NCI-H1092 (cell line): ENCODE results near the gene PRKCE.
A peak's percentile ranks its signal among the peaks of the same experiment; 100 is the strongest.

Experiments
- DNase-seq: peaks from one replicate; lab custom pipeline; 2025; lab: John Stamatoyannopoulos, UW

PRKCE gene

DNA sequence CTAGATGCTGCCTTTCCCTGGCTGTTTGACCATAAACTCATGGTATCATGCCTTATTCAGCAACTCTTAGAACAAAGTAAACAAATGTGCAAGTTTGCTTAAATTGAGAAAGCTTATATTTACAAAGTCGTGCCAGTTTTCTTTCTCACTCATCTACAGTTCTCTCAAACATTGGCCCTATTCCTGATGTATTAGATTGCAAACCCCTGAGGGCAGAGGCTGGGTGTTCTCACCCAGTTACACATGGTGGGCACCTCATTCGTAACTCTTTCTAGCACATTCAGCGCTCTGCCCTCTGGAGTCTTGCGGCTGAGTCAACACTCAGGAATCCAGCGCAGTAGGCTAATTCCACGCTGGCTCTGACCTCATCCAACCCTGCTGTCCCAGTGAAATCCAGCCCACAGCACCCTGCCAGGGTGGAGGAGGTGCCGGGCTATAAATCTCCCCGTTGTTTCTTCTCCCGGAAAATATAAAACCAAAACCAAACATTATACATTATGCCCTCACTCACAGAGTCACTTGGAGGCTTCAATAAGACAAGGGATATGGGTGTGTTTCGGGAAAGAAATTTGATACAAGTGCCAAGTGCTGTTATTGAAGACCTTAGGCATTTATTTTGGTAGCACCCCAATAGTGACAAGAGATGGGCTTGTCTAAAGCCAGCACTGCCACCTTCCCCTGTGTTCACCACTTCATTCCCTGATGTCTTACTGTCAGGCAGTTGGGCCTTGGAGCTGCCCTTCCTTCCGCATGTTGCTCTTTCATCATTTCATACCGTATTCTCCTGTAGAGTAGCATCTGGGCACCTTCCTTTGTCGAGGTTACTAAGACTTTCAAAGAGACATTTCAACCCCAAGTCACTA is 287.4 kb downstream of the PRKCE start:
- no peak for DNase-seq

DNA sequence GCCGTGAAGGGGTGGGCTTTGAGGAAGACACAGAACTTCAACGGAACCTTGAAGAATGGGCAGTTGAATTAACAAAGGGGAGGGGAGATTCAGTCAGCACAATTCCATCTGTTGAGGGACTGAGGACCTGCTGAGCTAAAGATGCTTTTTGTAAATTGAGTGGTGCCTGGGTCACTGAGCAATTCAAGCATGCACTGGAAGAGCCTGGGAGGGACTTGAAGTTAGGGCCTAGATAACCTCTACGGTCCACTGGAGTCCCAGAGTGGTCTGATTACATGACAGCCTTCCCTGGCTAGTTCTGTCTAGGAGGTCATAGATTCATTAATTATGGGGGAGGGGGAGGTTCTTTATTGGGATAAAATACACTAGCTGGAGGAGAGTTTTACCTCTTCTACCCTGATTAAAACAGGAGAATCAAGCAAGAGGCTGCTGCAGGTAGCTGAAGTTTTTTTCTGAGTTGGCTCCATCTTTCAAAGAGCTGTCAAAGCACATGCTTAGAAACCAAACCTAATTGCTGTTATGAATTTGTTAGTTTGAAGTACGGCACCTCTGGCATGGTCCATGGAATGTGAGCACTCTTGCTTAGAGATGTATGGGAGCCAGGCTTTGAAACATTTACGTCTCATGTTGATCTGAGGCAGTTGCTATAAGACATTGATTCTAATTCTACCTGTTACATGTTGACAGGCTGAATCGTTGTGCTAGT is 290.2 kb downstream of the PRKCE start:
- no peak for DNase-seq

DNA sequence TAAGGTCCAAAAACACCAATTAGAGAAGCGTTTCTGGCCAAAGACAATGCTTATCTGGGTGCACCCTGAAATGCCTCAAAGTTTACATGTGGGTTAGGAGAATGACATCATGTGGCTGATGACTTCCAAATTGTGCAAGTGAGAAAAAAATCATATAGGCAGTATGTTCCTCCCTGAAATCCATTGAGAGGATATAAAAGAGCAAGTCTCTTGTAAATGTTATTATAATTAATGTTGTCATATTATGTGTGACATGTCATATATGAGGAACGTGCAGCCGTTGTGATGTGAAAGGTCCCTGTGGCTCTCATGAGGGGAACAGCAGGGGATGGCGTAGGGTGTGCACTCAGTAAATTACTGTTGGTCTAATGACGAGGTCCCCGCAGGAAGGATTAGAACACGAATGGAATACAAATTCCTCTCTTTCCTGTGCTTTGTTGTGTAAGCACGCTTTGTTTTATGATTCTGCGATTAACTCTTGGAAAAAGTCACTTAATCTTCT is 290.8 kb downstream of the PRKCE start:
- no peak for DNase-seq

DNA sequence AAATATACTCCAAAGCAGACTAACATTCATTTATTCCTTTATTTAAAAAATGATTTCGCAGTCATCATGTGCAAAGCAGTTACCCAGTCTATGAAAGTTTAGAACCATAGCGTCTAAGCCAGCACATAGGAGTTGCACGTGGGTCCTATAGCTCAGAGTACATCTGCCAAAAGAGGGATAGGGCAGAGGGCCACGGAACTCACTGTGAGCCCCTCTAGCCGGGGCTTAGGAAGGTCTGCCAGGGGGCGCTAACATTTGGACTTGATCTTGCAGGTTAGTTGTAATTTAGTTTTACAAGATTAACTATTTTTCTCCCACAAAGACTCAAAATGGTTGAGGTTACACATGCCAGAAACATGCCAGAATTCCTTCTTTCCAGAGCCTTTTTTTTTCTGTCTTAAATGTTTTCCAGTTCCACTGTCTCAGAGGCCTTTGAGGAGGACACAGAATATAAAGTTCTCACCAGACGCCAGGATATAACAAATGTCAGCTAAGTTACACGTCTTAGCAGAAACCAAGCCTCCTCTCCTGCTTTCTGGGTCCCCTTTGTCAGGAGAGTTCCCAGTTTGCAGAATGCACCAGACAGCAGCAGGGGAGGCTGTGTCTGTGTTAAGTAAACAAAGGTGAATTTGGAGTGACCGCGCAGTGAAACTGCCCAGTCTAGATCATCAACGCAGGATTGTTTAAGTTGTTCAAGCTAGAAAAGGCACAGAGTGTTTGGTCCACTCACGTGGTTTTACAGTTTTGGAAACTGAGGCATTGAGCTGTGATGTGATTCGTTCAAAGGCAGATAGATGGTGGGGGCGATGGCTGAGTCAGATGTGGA is 292.0 kb downstream of the PRKCE start:
- no peak for DNase-seq

DNA sequence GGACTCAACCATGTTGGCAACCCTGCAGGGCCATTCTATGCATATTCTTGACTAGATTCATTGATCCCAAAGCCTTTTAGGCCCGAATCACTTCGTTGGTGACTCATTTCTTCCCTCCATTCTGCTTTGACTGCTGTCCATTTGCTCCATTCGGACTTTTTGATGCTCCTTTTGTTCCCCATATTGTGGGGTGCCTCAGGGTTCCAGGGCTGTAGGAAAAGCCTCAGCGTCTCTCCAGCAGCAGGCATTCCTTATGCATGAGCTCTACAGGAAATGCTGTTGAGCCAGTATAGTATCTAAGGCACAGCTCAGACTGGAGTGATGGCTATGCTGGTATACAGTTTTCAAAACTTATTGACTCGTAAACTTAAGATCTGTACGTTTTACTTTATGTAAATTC is 292.6 kb downstream of the PRKCE start:
- DNase-seq = no peak

DNA sequence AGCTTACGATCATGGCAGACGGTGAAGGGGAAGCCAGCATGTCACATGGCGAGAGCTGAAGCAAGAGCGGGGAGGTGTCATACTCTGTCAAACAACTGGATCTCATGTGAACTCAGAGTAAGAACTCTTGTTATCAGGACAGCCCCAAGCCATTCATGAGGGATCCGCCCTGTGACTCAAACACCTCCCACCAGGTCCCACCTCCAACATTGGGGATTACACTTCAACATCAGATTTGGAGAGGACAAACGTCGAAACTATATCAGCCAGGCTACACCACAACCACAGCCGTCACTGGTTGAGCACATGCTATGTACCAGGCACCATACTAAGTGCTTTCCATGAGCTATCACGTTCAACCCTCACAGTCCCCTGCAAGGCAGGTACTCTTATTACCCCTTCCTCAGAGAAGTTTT is 293.8 kb downstream of the PRKCE start:
- no peak for DNase-seq

DNA sequence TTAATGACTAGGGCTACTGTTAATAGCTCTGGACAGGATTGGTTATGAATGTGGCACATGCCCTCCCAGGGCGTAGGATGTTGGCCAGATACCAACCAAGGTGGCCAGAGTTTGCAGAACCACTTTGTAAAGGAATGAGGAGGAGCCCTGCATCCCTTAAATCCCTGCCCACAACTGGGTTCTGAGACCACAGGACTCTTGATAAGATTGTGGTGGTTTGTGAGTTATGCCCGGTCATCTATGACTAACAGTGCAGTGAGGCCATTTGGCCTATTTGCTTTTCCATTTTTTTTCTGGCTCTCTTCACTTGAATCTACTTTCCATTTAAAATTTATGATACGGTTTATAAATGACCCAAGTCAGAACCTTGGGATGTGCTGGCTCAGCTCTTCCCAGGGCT is 294.5 kb downstream of the PRKCE start:
- DNase-seq = no peak

DNA sequence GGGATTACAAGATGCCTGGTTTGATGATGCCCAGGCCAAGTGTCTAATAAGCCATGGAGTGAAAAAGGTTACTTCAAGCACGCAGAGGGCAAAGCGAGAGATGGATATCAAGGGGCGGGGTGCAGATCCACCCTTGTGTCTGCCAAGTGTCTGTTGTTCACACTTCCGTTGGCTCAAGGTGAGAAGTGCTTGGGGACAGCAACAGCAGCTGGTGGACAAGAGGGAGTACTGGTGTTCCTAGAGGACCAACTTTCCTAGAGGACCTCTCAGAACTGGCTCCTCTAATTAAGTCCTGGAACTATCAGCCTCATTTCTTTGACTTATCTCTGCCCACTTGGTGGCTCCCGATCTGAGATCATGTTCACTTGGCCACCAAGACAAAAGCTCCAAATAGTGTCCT is 299.1 kb downstream of the PRKCE start:
- DNase-seq = no peak

DNA sequence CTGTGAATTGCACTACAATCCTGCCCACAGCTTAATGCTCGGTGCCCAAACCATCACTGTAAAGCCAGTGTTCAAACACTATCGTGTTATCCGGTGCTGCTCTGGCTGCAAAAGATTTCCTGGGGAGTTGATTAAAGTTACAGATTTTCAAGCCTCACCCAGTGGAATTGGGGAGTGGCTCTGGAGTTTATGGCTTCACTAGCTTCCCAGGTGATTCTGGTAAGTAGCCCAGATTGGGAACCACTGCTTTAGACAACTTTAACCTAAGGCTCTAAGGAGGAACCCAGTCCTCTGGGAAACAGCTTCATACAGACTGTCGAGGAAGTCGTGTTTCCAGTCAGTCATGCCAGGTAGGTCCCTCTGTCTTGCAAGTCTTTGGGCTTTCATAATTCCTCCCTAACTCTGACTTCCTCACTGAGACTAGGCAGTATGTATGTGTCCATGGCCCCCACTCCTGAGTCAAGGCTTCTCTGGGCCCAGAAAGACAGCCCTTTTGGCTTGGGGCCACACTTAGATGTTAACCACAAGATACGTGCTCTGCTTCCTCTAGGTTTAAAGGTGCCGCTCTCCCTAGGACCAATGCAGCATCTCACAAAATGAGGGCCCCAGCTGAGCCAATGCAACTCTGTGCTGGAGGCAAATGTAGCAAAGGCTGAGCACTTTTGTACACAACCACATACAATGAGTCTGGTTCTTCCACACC is 299.7 kb downstream of the PRKCE start:
- DNase-seq = no peak

DNA sequence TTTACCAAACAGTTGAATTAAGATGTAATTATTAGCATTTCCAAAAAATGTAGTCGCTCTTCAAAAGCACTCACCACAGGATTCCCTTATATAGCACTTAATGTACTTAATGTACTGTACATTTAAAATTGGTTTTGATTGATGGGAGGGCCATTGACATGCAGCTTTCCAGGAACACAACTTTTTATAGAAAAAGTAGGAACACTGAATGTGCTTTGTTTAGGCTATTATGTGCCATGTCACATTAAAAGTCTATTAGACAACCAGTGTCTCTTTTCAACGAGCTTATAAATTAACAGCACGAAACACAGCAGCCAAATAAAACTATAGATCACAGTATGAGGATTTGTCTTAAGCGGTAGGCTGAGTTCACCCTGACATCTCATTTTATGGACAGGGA is 301.1 kb downstream of the PRKCE start:
- no peak for DNase-seq

DNA sequence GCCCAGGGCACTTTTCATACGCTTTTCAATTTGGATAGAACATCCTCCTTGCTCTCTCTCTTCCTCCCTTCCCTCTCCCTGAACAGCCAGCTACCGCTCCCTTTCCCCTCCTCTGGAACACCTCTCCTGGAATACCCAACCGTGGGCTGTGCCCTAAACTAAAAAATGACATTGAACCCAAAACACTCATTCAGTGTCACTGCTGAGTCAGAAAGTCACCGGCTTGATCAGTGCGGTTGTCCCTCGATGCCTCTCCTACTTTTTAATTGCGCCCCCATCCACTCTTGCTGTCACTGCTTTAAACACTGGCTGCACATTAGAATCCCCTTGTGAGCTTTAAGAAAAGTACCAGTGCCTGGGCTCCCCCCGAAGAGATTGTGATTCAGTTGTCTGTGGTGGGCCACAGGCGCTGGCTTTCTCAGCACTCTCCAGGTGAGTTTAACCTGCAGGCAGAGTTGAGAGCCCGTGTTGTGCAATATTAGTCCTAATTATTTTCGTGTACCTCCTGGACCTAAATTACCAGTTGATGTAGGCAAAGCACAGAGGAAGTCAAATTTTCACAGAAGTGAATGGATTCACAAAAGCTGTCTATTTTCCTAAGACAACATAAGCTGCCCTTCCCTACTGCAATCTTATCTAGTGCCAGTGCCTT is 302.0 kb downstream of the PRKCE start:
- no peak for DNase-seq

DNA sequence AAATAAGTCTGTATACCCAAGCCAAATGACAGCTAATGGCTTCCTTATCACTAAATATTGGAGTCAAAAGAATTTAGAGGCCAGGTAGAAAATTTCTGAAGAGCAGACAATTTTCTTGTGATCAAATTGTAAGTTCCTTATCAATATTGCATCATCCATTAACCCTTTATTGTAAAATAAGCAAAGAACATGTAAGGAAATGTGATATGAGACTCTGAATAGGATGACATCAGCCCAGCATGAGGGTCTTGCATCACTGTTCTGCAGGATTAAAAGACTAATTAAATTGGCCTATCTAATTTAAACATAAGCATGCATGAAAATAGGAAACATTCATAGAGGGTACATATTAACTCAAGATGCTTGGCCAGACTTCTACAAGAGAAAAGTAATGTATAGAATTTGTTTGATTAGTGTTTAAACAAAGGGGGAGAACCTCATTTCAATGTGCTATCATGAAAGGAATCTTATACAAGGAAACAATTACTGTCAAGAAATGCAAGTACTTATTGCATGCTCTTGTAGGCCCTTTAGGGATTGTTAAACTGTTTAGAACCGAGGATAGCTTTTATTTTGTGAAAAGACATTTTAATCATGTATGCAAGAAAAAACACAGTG is 302.9 kb downstream of the PRKCE start:
- DNase-seq = no peak

DNA sequence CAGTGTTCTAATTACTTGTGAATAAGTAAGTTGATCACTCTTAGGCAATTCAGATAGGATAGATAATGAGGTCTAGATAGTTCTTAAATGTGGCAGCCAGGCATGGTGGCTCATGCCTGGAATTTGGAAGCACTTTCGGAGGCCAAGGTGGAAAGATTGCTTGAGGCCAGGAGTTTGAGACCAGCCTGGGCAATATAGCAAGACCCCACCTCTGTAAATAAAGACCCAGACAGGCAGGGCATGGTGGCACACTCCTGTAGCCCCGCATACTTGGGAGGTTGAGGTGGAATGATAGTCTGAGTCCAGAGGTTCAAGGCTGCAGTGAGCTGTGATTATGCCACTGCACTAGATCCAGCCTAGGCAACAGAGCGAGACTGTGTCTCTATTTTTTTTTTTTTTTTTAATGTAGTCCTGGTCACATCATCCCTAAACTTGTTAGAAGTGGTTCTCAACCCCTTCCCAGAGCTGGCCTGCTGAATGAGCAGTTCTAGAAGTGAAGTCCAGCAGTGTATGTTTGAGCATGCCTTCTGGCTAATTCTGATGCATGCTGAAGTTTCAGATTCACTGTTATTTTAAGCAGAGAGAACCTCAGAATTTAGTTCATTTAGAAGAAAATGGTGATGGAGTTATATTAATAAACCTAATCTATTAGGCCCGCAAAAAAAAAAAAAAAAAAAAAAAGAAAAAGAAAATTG is 306.2 kb downstream of the PRKCE start:
- DNase-seq = no peak

DNA sequence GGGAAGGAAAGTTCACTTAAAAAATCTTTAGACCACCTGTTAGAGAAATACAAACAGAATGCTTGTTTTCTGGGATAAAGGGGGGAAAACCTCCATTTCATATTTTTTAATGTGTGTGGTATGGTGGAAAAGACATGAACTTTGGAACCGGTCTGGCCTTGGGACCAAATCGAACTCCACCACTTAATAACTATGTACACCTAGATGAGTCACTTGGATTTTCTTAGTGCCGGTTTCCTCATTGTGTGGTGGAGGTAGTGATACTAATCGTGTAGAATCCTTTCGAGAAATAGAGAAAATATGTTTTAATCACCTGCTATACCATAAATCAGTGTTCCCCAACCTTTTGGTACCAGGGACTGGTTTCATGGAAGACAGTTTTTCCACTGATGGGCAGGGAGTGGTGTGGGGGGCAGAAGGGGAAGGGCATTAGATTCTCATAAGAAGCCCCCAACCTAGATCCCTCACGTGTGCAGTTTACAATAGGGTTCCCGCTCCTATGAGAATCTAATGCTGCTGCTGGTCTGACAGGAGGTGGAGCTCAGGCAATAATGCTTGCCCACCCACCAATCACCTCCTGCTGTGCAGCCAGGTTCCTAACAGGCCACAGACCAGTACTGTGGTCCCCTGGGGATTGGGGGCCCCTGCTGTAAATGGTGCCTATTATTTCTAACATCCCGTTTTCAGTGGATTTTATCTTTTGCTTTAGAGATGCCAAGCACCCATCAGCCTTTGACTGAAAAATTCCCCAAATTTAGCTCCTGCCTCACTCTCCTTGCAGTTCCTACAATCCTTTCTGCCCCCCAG is 308.8 kb downstream of the PRKCE start:
- no peak for DNase-seq

DNA sequence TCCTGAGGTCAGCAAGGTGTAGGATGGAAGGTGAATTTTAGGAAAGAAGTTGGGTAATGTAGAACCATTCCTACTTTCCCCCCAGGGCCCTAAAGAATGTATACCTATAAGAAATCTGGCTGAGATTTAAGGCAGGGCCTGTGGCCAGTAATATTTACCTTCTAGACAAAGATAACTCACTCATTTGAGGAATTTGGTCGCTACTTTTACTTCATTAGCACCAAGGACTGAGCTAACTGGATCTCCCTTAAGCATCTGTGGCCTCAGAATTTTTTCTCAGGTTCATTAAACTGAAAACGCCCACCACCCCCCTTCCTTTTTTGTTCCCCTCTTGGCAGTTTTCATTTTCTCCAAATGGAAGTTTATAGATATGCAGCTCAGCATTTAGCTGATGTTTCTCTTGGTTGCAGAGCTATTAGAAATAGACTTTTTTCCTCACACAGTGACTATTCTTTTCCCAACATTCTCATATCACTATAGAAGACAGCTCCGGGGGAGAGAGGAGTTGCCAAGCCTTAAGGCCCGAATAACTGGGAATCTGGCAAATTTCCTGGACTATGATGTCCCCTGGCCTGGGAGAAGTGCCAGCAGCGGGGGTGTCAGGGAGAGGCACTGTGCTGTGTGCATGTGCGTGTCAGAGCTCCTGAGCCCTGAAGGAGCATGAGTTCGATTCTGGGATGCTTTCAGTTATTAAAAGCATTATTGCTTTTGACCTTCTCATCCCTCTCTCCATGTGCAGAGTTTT is 310.9 kb downstream of the PRKCE start:
- peak; percentile 26 for DNase-seq

DNA sequence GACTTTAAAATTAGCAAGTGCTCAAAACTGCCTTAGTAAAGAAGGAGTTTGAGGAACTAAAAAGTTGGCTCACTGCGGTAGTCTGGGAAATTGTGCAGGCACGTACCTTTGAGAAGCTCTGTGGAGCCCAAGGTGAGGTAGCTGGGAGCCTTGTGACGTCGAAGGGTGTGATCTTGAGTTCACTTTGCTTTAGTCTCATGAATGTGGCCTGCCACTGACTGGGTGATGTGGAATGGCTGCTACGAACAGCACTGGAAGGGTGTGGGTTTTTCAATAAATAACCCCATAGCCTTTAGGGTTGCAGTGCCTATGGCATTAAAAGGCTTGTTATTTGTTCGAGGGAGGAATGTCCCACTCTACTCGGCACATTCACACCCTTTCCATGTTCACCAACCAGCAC is 312.3 kb downstream of the PRKCE start:
- DNase-seq = no peak

DNA sequence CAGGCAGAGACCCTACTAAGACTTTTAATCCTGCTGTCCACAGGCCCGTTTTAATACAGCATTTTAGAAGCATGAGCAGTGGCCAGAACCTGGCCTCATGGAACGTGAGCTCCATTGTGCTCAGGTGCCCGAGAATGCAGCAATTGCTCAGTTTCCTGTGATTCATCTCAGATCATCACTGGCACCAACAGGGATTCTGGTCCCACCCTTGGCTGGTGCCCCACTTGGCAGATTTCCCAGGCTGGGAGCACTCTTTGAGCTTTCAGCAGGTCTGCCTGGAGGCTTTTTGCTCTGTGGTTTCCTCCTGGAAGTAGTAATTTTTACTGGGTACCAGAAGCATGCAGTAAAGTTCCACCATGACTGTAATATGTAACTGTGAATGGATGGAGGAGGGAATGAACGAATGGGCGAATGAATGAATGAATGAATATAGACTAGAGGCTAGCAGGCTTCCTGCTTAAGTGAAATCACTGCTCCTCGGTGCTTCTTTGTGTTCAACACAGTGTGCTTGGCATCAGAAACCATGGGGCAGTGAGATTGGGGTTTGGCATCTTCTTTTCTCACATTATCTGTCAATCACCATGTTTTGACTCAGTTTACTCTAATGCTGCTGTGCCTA is 312.9 kb downstream of the PRKCE start:
- peak; percentile 65 for DNase-seq

DNA sequence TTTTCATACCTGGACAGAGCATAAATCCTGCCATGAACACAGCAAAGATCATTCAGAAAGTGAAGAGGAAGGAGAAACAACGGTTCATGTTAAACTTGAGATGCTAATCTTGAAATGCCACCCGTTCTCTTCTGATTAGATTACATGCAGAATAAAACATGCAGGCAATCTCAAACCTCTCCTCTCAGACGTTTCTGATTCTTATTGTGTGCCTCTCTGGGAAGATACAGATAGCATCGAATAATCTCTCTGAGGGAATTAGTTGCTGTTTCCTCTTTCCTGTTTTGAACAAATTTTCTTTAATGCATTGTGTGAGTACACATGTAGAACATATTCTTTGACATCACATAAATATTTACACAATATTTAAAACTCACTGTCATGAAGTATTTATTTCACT is 313.4 kb downstream of the PRKCE start:
- DNase-seq = no peak
